Activated CD4-positive, alpha-beta T cell treated with anti-CD3 and anti-CD28 coated beads for 36 hours (primary cell): ENCODE data around the gene ATP9B. TPM values are rescaled to one million over a fixed set of nuclear protein-coding genes. Genes with fewer than 3 reads are reported as not detected.

ENCODE experiments used
- ATAC-seq: fragments of 200-7000 bp; cut with Tn5 transposase; one replicate; pipeline ENCODE4 v1.10.0; 2021; ENCODE audit warnings: mild to moderate bottlenecking, moderate library complexity
- CTCF ChIA-PET: fragments of 350-600 bp; sonication (Branson Sonifier 250); formaldehyde crosslinking; loops from one replicate; lab custom pipeline; 2021; ENCODE audit warnings: antibody characterized with exemption; lab: Charles Lee
- POLR2A ChIA-PET: fragments of 350-600 bp; sonication (Branson Sonifier 250); formaldehyde crosslinking; loops from one replicate; lab custom pipeline; 2021; ENCODE audit warnings: antibody characterized with exemption, inconsistent platforms; lab: Charles Lee
- DNase-seq: peaks from one replicate; pipeline ENCODE4 v3.0.0-alpha.2; 2020
- H3K27ac Mint-ChIP-seq: one replicate; pipeline ENCODE4 v1.8.0; 2021; ENCODE audit warnings: mixed read lengths
- H3K27me3 Mint-ChIP-seq: one replicate; pipeline ENCODE4 v1.8.0; 2021; ENCODE audit warnings: mixed read lengths
- H3K36me3 Mint-ChIP-seq: one replicate; pipeline ENCODE4 v1.8.0; 2021; ENCODE audit warnings: low read depth, mixed read lengths
- H3K4me1 Mint-ChIP-seq: one replicate; pipeline ENCODE4 v1.8.0; 2021; ENCODE audit warnings: mixed read lengths
- H3K4me3 Mint-ChIP-seq: one replicate; pipeline ENCODE4 v1.8.0; 2021; ENCODE audit warnings: mild to moderate bottlenecking, moderate library complexity, mixed read lengths
- H3K9me3 Mint-ChIP-seq: one replicate; pipeline ENCODE4 v1.8.0; 2021; ENCODE audit warnings: low read depth, mixed read lengths
- intact Hi-C, 2 experiments: fragments of 100-400 bp; cut with DNase I in 1 of 2; cut with micrococcal nuclease in 1 of 2; formaldehyde crosslinking; loops; one replicate each; pipeline versions ENCODE4 v1.14.2 to v1.15.1; 2022 to 2024; cut with DNase I, micrococcal nuclease
- total RNA-seq, 2 experiments: library from RNA; stranded (reverse); gene quantifications; one replicate each; pipeline ENCODE4 v1.2.3, GENCODE V29; 2021

The ATP9B gene
- total RNA-seq, 2 experiments from 2014 or later = 19.4 to 20.8 TPM

DNA sequence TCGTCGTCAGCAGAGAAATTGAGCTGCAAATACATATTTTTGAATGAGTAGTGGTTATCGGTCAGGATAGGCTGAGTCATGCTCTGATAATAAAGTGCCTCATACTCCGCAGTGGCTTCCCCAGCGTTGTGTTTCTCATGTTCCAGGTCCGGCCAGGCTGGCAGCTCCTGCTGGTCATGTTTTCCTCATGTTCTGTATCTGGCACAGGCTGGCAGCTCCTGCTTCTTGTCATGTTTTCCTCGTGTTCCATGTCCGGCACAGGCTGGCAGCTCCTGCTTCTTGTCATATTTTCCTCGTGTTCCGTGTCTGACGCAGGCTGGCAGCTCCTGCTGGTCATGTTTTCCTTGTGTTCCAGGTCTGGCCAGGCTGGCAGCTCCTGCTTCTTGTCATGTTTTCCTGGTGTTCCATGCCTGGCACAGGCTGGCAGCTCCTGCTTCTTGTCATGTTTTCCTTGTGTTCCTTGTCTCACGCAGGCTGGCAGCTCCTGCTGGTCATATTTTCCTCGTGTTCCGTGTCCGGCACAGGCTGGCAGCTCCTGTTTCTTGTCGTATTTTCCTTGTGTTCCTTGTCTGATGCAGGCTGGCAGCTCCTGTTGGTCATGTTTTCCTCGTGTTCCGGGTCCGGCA lies 148.9 kb downstream of the ATP9B start:
- ChIA-PET CTCF (interaction anchor here (0.7 kb wide), 1 partner anchor 1171 kb away, joined by 3 read pairs; no protein-coding TSS in a partner anchor), POLR2A (no interaction called here)
- Mint-ChIP-seq H3K9me3 (no peaks in the 10 kb centered on the region), H3K27me3 (no peaks in the 10 kb centered on the region), H3K4me1 (no peaks in the 10 kb centered on the region), H3K27ac (no peak overlapping the region), H3K36me3 (peaks cover 2% of the 10 kb centered on the region), H3K4me3 (no peak overlapping the region)
- intact Hi-C loops = loop anchor here in 1 of 2 experiments (10.0 kb wide), 1 partner anchor 63 kb away; no protein-coding TSS in a partner anchor
- ATAC-seq (no peak), DNase-seq (no peak)

DNA sequence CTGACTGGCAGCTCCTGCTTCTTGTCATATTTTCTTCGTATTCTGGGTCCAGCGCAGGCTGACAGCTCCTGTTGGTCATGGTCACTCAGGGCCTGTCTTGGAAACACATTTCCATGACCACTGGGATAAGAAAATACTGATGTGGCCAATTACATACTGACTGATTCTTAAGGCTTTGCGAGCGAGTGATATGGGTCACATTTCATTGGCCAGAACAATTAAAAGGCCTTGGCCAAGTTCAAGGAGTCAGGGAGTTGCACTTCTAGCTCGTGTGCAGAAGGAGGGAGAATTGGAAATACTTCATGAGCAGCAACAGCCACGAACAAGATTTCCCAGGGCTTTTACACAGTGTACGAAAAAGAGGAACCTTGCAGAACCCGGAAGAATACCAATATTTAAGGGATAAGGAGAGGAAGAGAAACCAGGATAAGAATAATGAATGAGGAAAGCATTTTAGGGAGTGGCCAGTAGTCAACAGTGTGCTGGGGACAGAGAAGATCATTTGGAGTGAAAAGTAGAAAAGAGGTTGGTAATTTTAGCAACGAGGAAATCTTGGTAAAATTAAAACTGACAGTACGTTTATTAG lies 149.5 kb downstream of the ATP9B start:
- DNase-seq (no peak), ATAC-seq (no peak)
- H3K4me3 Mint-ChIP-seq = no peak overlapping the region
- CTCF ChIA-PET = no interaction called here
- intact Hi-C loops = loop anchor here in 1 of 2 experiments (10.0 kb wide), 1 partner anchor 64 kb away; no protein-coding TSS in a partner anchor
- H3K27ac Mint-ChIP-seq = no peak overlapping the region
- no peaks in the 10 kb centered on the region for H3K9me3 Mint-ChIP-seq
- no peaks in the 10 kb centered on the region for H3K4me1 Mint-ChIP-seq
- POLR2A ChIA-PET = no interaction called here
- H3K27me3 Mint-ChIP-seq = no peaks in the 10 kb centered on the region
- peaks cover 2% of the 10 kb centered on the region for H3K36me3 Mint-ChIP-seq

- no peaks in the 10 kb centered on the region for H3K27me3 Mint-ChIP-seq
- H3K36me3 Mint-ChIP-seq = peaks cover 4% of the 10 kb centered on the region
- H3K4me1 Mint-ChIP-seq = no peaks in the 10 kb centered on the region
- H3K9me3 Mint-ChIP-seq = no peaks in the 10 kb centered on the region
- intact Hi-C loops = no loop called here
- ATAC-seq (no peak), DNase-seq (no peak)
- ChIA-PET POLR2A (no interaction called here), CTCF (no interaction called here)
- no peak overlapping the region for H3K27ac Mint-ChIP-seq
- H3K4me3 Mint-ChIP-seq = no peak overlapping the region
Measured at GRCh38 chr18:79221136-79221535, 151.9 kb downstream of the ATP9B start.

DNA sequence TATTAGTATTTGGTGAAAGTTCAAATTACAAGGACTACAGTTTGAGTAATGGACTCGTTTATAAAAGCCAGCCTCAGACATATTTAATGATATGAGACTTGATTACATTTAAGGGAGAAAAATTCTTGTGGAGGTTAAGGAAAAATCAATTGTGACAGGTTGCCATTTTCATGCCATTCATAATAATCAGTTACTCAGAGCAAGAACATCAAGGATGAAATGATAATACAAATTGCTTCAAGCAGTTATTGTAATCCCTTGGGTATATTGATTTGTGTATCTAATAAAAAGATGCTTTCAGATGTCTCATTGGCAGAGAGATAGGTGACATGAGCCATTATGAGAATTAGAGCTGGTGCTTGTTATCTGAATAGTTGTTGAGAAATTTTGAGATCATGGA lies 153.6 kb downstream of the ATP9B start:
- no peaks in the 10 kb centered on the region for H3K27me3 Mint-ChIP-seq
- peaks cover 4% of the 10 kb centered on the region for H3K36me3 Mint-ChIP-seq
- H3K27ac Mint-ChIP-seq = no peak overlapping the region
- ChIA-PET CTCF (no interaction called here), POLR2A (no interaction called here)
- no peaks in the 10 kb centered on the region for H3K9me3 Mint-ChIP-seq
- intact Hi-C loops = no loop called here
- DNase-seq (no peak), ATAC-seq (no peak)
- H3K4me1 Mint-ChIP-seq = no peaks in the 10 kb centered on the region
- H3K4me3 Mint-ChIP-seq = no peak overlapping the region

- Mint-ChIP-seq H3K9me3 (no peaks in the 10 kb centered on the region), H3K4me3 (no peak overlapping the region), H3K27me3 (no peaks in the 10 kb centered on the region), H3K4me1 (no peaks in the 10 kb centered on the region), H3K27ac (no peak overlapping the region), H3K36me3 (peaks cover 4% of the 10 kb centered on the region)
- POLR2A ChIA-PET = no interaction called here
- ATAC-seq = no peak
- DNase-seq = no peak
- CTCF ChIA-PET = no interaction called here
- intact Hi-C loops = no loop called here
Measured at GRCh38 chr18:79223431-79223830, 154.2 kb downstream of the ATP9B start.

- H3K27ac Mint-ChIP-seq = no peak overlapping the region
- ChIA-PET POLR2A (no interaction called here), CTCF (no interaction called here)
- no peak overlapping the region for H3K4me3 Mint-ChIP-seq
- ATAC-seq (no peak), DNase-seq (no peak)
- no peaks in the 10 kb centered on the region for H3K9me3 Mint-ChIP-seq
- peaks cover 4% of the 10 kb centered on the region for H3K36me3 Mint-ChIP-seq
- intact Hi-C loops = no loop called here
- H3K27me3 Mint-ChIP-seq = no peaks in the 10 kb centered on the region
- no peaks in the 10 kb centered on the region for H3K4me1 Mint-ChIP-seq
Measured at GRCh38 chr18:79224381-79224780, 155.2 kb downstream of the ATP9B start.

DNA sequence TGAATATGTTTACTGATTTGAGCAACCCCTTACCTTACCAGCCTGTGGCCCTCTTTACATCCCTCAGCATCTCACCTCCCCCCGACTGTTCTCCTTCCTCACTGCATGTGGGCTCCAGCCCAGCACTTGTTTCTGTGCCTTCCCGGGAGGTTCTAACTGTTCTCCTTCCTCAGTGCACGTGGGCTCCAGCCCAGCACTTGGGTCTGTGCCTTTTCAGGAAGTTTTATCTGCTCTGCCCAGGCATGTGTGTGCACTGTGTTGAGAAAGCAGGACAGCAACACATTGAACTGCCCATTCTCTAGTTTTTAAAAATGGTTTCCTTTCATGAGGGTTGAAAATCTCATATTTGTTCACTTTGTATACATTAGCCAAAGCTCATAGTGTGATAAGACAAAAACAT lies 158.4 kb downstream of the ATP9B start:
- H3K27ac Mint-ChIP-seq = no peak overlapping the region
- no peak for ATAC-seq

GRCh38 chr18:79229431-79229830 lies 160.2 kb downstream of the ATP9B start:
- ChIA-PET POLR2A (no interaction called here), CTCF (interaction anchor here (0.5 to 0.6 kb wide), 2 partner anchors 20 to 274 kb away, joined by 3 to 5 read pairs; no protein-coding TSS in a partner anchor)
- H3K4me3 Mint-ChIP-seq = no peak overlapping the region
- H3K9me3 Mint-ChIP-seq = no peaks in the 10 kb centered on the region
- ATAC-seq (no peak), DNase-seq (no peak)
- H3K27ac Mint-ChIP-seq = no peak overlapping the region
- no peaks in the 10 kb centered on the region for H3K4me1 Mint-ChIP-seq
- intact Hi-C loops = no loop called here
- peaks cover 4% of the 10 kb centered on the region for H3K36me3 Mint-ChIP-seq
- no peaks in the 10 kb centered on the region for H3K27me3 Mint-ChIP-seq

More for the DNA sequence above, 158.4 kb downstream of the ATP9B start:
- Mint-ChIP-seq H3K4me3 (no peak overlapping the region), H3K36me3 (peaks cover 4% of the 10 kb centered on the region), H3K9me3 (no peaks in the 10 kb centered on the region), H3K27me3 (no peaks in the 10 kb centered on the region), H3K4me1 (no peaks in the 10 kb centered on the region)
- intact Hi-C loops = no loop called here
- ChIA-PET CTCF (no interaction called here), POLR2A (no interaction called here)
- DNase-seq = no peak

GRCh38 chr18:79234438-79234837 lies 165.2 kb downstream of the ATP9B start:
- CTCF ChIA-PET = interaction anchor here (1.1 kb wide), 1 partner anchor 14 kb away, joined by 3 read pairs; no protein-coding TSS in a partner anchor
- H3K27me3 Mint-ChIP-seq = no peaks in the 10 kb centered on the region
- no peak for ATAC-seq

DNA sequence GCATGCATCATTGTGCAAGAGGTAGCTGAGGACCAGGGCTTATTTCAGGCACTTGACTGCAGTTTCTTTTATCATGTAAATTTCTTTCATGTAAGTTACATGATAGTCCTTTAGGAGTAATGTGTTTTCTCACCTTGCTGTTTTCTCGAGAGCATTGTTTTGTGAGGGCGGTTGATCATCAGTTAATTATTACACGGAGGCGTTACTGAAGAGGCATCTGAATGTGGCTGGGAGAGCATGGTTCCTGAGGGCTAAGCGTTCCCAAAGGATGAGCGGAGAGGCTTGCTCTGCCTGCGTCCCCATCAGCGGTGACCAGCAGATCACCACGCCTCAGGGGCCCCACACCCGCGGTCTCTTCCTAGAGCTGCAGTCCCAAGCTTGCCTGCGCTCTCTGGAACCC lies 170.4 kb downstream of the ATP9B start:
- ChIA-PET POLR2A (no interaction called here), CTCF (no interaction called here)

More at GRCh38 chr18:79234438-79234837, 165.2 kb downstream of the ATP9B start:
- H3K4me1 Mint-ChIP-seq = no peaks in the 10 kb centered on the region
- H3K4me3 Mint-ChIP-seq = no peak overlapping the region
- peaks cover 2% of the 10 kb centered on the region for H3K36me3 Mint-ChIP-seq
- no peak for DNase-seq
- intact Hi-C loops = no loop called here
- no peaks in the 10 kb centered on the region for H3K9me3 Mint-ChIP-seq
- POLR2A ChIA-PET = no interaction called here
- H3K27ac Mint-ChIP-seq = no peak overlapping the region

DNA sequence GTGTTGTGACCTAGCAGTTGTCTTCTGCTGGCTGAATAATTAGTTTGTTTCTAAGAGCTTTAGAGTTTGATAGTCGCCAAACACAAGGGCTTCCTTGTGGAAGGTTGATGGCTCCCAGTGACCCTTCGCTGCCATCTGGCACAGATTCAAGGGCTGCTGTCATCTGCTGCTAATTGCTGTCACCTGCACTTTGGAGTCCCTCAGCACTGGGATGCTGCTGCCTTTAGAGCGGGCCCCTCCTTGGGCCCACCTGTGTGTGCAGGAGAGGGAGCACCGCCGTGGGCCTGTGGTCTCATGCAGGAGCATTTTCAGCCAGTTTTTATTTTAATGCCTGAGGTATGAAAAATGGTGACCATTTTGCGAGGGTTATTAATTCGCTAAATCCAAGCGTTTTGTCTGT lies 172.6 kb downstream of the ATP9B start:
- peaks cover 6% of the 10 kb centered on the region for H3K4me1 Mint-ChIP-seq
- H3K27me3 Mint-ChIP-seq = no peaks in the 10 kb centered on the region
- CTCF ChIA-PET = interaction anchor here (1.1 kb wide), 2 partner anchors 28 to 368 kb away, joined by 3 read pairs; no protein-coding TSS in a partner anchor
- H3K4me3 Mint-ChIP-seq = no peak overlapping the region
- no peaks in the 10 kb centered on the region for H3K9me3 Mint-ChIP-seq
- intact Hi-C loops = loop anchor here in 1 of 2 experiments (10.0 kb wide), 1 partner anchor 367 kb away; no protein-coding TSS in a partner anchor
- H3K36me3 Mint-ChIP-seq = peaks cover 2% of the 10 kb centered on the region
- ATAC-seq (no peak), DNase-seq (no peak)
- H3K27ac Mint-ChIP-seq = no peak overlapping the region
- POLR2A ChIA-PET = no interaction called here

More for the DNA sequence above, 170.4 kb downstream of the ATP9B start:
- H3K4me3 Mint-ChIP-seq = no peak overlapping the region
- intact Hi-C loops = loop anchor here in 1 of 2 experiments (10.0 kb wide), 1 partner anchor 365 kb away; no protein-coding TSS in a partner anchor
- DNase-seq = no peak
- H3K9me3 Mint-ChIP-seq = no peaks in the 10 kb centered on the region
- no peaks in the 10 kb centered on the region for H3K4me1 Mint-ChIP-seq
- ATAC-seq = no peak
- no peaks in the 10 kb centered on the region for H3K27me3 Mint-ChIP-seq
- H3K36me3 Mint-ChIP-seq = peaks cover 2% of the 10 kb centered on the region
- no peak overlapping the region for H3K27ac Mint-ChIP-seq

DNA sequence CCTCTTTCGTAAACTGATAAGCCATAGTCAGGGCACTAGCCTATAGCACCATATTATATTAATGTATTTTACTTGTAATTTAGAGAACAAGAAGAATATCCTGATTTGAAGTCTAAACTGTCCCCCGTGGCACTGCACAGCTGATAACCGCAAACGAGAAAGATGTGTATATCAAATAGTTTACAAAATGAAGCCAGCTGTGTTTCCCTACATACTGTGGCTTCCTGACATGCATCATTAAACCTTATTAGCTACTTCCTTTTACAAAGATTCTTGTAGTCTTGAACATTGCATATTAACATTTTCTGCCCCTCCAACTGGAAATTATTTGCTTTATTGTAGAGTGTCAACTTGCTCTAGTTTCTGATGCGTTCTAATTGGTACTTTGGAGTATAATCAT lies 173.1 kb downstream of the ATP9B start:
- CTCF ChIA-PET = no interaction called here
- no peak for DNase-seq
- no peak for ATAC-seq
- intact Hi-C loops = loop anchor here in 1 of 2 experiments (10.0 kb wide), 1 partner anchor 367 kb away; no protein-coding TSS in a partner anchor
- H3K4me1 Mint-ChIP-seq = peaks cover 6% of the 10 kb centered on the region
- H3K27me3 Mint-ChIP-seq = no peaks in the 10 kb centered on the region
- H3K27ac Mint-ChIP-seq = no peak overlapping the region
- POLR2A ChIA-PET = no interaction called here
- no peaks in the 10 kb centered on the region for H3K9me3 Mint-ChIP-seq
- no peak overlapping the region for H3K4me3 Mint-ChIP-seq
- peaks cover 2% of the 10 kb centered on the region for H3K36me3 Mint-ChIP-seq
